GM08714 (cell line): Measurements from ENCODE around the gene ICE2.

Experiments used
- H3K4me3 ChIP-seq: fragments of 200-500 bp; sonication (Bioruptor generic); 2 replicates; pipeline ENCODE4 v1.5.1; 2014; ENCODE audit warnings: mild to moderate bottlenecking, low read length, inconsistent platforms
- ZNF274 ChIP-seq: IDR thresholded peaks from 2 replicates; pipeline ENCODE4 v1.6.1; 2012; ENCODE audit warnings: mild to moderate bottlenecking, low read depth, low read length

The ICE2 gene

GRCh38 chr15:60477164-60477563 is 1.8 kb downstream of the ICE2 start:
- no peak overlapping the region; the same call in 1 of the 2 replicates for H3K4me3 ChIP-seq
- no peak for TF ChIP-seq ZNF274

DNA sequence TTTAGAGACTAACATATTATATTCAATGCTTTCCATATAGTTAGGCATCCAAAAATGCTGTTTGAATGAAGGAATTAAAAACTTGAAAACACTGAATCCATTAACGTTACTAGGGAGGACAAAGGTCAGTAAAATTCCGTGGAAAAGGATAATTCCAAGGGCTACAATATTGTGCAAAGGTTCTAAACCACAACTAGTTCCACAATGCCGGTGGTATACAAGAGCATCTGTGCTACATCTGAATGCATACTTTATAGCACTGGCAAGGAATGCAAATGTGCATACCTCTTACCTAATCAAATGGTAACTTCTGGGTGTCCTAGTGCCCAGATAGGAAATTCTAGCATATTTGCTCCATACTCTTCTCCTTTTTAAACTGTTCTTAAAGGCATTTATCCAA is 2.2 kb downstream of the ICE2 start:
- no peak overlapping the region; the same call in 1 of the 2 replicates for H3K4me3 ChIP-seq
- no peak for TF ChIP-seq ZNF274

GRCh38 chr15:60473135-60473534 is 5.8 kb downstream of the ICE2 start:
- no peak overlapping the region for H3K4me3 ChIP-seq
- TF ChIP-seq ZNF274 = no peak

- TF ChIP-seq ZNF274 = no peak
- H3K4me3 ChIP-seq = no peak overlapping the region
Observed at GRCh38 chr15:60471314-60471713, 7.6 kb downstream of the ICE2 start.

DNA sequence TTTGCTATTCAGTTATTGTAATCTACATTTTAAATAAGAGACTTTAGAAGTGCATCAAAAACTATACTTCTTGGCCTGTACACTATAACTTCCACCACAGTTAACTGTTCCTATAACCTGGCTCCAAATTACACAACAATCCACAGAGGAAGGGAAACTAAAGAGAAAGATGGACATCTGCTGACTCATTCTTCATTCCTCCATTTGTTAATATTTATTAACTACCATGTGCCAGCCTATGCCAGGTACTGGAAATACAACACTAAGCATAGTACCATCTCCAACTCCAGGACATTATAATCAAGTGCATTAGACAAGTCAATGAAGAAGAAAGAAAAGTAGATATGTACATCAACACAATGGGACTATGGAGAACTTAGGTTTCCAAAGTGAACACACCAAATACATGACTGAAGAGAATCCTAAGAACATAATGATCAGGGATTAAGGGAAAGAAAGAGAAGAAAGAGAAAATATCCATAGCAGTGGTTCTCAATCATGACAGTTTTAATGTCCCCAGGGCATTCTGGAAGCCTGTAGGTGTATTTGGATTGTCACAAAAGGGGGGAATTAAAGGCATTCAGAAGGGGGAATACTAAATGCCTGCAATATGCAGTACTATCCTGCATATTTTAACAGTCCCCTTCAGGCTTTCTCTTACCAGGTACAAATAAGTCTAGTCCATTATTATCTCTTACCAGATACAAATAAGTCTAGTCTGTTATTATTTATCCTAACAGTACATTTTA is 8.9 kb downstream of the ICE2 start:
- TF ChIP-seq ZNF274 = no peak
- H3K4me3 ChIP-seq = no peak overlapping the region

DNA sequence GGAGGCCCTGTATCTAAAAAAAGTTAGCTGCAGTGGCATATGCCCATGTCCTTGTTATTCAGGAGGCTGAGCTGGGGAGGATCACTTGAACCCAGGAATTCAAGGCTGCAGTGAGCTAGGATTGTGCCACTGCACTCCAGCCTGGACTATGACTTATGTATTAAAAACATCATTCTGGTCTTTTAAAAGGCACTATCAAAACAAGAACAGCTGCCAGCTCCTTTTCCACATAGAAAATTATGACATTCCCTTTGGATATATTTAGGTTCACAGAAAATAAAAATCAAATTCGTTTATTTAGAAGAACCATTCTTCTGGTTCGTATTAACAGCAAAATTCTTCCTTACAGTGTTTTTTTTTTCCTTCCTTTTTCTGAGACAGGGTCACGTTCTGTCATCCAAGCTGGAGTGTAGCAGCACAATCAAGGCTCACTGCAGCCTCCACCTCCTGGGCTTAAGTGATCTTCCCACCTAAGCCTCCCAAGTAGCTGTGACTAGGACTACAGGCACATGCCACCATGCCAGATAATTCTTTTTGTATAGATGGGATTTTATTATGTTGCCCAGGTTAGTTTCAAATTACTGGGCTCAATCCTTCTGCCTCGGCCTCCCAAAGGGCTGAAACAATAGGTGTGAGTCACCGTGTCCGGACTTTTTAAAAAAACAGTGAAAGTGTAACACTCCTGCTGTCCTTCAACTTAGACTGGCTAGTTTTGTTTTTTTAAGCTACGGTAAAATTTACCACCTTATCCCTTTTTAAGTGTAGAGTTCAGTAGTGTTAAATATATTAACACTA is 13.9 kb downstream of the ICE2 start:
- H3K4me3 ChIP-seq = no peak overlapping the region
- no peak for TF ChIP-seq ZNF274

DNA sequence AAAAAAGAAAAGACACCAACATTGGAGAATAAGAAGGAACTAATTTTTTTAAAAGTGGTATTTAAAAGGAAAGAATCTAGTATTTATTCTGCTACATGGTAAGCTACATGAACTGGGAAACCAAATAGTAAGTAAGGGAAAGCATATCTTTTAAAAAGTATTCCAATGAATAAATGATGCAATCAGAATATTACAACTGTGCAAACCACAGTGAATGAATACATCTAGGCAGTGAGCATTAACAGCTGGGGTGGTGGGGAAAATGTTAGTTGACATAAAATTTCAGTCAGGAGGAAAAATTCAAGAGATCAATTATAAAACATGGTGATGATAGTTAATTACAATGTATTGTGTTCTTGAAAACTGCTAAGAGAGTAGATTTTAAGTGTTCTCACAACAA is 16.9 kb downstream of the ICE2 start:
- TF ChIP-seq ZNF274 = no peak
- no peak overlapping the region for H3K4me3 ChIP-seq

GRCh38 chr15:60460931-60461330 is 18.0 kb downstream of the ICE2 start:
- TF ChIP-seq ZNF274 = no peak
- H3K4me3 ChIP-seq = no peak overlapping the region

DNA sequence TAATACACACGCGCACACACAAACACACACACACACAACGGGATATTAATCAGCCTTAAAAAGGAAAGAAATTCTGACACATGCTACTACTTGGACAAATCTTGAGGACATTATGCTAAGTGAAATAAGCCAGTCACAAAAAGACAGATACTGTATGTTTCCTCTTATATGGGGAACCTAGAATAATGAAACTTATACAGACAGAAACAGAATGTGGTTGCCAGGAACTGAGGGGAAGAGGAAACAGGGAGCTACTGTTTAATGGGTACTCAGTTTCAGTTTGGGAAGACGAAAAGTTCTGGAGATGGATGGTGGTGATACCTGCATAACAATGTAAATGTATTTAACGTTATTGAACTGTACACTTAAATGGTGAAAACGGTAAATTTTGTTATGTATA is 20.2 kb downstream of the ICE2 start:
- TF ChIP-seq ZNF274 = no peak
- no peak overlapping the region for H3K4me3 ChIP-seq

- TF ChIP-seq ZNF274 = no peak
- no peak overlapping the region for H3K4me3 ChIP-seq
Observed at GRCh38 chr15:60457985-60458384, 21.0 kb downstream of the ICE2 start.

- H3K4me3 ChIP-seq = no peak overlapping the region
- TF ChIP-seq ZNF274 = no peak
Observed at GRCh38 chr15:60454824-60455223, 24.1 kb downstream of the ICE2 start.

GRCh38 chr15:60448668-60449360 is 30.1 kb downstream of the ICE2 start:
- TF ChIP-seq ZNF274 = no peak
- H3K4me3 ChIP-seq = no peak overlapping the region

GRCh38 chr15:60444289-60444912 is 34.5 kb downstream of the ICE2 start:
- H3K4me3 ChIP-seq = no peak overlapping the region
- no peak for TF ChIP-seq ZNF274

DNA sequence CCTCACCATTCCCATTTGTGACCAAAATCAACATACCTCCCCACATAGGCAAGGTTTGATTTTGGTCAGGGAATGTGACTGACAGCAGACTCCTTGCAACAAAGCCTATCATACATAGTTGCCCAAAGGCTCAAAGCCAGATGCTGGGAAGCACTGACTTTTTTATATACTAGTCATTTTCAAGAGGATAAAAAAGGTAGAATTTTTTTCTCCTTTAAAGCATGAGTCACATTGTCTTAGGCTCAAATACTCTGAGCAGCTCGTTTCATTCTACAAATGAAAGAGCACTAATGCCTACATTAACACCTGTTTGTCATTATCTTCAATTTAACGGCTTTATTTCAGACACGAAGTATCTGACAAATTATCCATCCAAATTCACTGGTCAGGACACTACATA is 36.2 kb downstream of the ICE2 start:
- no peak overlapping the region for H3K4me3 ChIP-seq
- no peak for TF ChIP-seq ZNF274

GRCh38 chr15:60442031-60442650 is 36.8 kb downstream of the ICE2 start:
- H3K4me3 ChIP-seq = no peak overlapping the region
- no peak for TF ChIP-seq ZNF274
